GM12874 (cell line): ENCODE measurements around the gene SETD1A.

ENCODE experiments used
- CTCF ChIP-seq: IDR thresholded peaks from 2 replicates; pipeline ENCODE4 v1.5.1; 2011; ENCODE audit warnings: low read depth, mild to moderate bottlenecking, control low read depth, low read length, moderate library complexity; ENCODE audit not compliant: insufficient read depth

The SETD1A gene

GRCh38 chr16:30947859-30948666 is 9.5 kb upstream of the SETD1A start:
- TF ChIP-seq CTCF: no peak

GRCh38 chr16:30948667-30949649 is 8.6 kb upstream of the SETD1A start, which contains the start of gene ORAI3:
Gene ORAI3, plus strand, starts transcription at chr16:30949068. Its CDS starts 222 bp downstream, at chr16:30949290.
- no peak for TF ChIP-seq CTCF

GRCh38 chr16:30949650-30950515 is 7.7 kb upstream of the SETD1A start:
- TF ChIP-seq CTCF: peak; percentile 33; the same call in 1 of the 2 replicates

GRCh38 chr16:30950516-30951065 is 7.0 kb upstream of the SETD1A start:
- no peak for TF ChIP-seq CTCF

GRCh38 chr16:30951193-30951592 is 6.4 kb upstream of the SETD1A start:
- no peak for TF ChIP-seq CTCF

GRCh38 chr16:30951750-30952149 is 5.8 kb upstream of the SETD1A start:
- no peak for TF ChIP-seq CTCF
